Right renal cortex interstitium (tissue), 3 donors: Measurements from ENCODE around the gene FHDC1. TPM values are rescaled to one million over a fixed set of nuclear protein-coding genes. Genes with fewer than 3 reads are reported as not detected.

Experiments used
- DNase-seq, 3 donors: peaks; one replicate each; pipeline ENCODE4 v3.0.0-alpha.2; 2013; ENCODE audit warnings: low read depth in 3 of 3, low spot score in 2 of 3
- polyA plus RNA-seq, 3 donors: library from polyadenylated mRNA; unstranded; fragments of 120-200 nt; gene quantifications; one replicate each; pipeline ENCODE4 v1.2.1, GENCODE V29; 2013; ENCODE audit not compliant: insufficient read length in 3 of 3

The FHDC1 gene
- polyA plus RNA-seq, 3 donors, result 3.6 to 4.0 (median 4.0) TPM

DNA sequence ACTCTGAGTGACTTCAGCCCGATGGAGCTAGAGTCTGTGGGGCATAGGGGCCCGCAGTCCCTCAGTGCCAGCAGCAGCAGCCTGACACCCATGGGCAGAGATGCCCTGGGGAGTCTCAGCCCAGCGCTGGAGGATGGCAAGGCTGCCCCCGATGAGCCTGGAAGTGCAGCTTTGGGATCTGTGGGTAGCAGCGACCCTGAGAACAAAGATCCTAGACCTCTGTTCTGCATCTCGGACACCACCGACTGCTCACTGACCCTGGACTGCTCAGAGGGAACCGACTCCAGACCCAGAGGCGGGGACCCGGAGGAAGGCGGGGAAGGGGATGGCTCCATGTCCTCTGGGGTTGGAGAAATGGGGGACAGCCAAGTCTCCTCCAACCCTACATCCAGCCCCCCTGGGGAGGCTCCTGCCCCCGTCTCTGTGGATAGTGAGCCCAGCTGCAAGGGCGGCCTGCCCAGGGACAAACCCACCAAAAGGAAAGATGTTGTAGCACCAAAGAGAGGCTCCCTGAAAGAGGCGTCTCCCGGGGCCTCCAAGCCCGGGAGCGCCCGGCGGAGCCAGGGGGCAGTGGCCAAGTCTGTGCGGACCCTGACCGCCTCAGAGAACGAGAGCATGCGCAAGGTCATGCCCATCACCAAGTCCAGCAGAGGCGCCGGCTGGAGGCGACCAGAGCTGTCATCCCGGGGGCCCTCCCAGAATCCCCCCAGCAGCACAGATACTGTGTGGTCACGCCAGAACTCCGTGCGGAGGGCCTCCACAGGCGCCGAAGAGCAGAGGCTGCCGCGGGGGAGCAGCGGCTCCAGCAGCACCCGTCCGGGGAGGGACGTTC is 39.5 kb downstream of the FHDC1 start:
- DNase-seq, result no peak

DNA sequence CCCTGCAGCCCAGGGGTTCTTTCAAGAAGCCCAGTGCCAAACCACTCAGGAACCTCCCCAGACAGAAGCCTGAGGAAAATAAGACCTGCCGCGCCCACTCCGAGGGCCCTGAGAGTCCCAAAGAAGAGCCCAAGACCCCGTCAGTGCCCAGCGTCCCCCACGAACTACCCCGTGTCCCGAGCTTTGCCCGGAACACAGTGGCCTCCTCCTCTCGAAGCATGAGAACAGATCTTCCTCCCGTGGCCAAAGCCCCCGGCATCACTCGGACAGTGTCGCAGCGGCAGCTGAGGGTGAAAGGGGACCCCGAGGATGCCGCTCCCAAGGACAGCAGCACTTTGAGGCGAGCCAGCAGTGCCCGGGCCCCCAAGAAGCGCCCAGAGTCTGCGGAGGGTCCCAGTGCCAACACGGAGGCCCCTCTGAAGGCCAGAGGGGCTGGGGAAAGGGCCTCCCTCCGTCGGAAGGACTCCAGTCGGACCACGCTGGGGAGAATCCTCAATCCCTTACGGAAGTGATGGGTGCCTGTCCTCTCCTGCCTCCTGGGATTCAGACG is 40.2 kb downstream of the FHDC1 start:
- no peak for DNase-seq

DNA sequence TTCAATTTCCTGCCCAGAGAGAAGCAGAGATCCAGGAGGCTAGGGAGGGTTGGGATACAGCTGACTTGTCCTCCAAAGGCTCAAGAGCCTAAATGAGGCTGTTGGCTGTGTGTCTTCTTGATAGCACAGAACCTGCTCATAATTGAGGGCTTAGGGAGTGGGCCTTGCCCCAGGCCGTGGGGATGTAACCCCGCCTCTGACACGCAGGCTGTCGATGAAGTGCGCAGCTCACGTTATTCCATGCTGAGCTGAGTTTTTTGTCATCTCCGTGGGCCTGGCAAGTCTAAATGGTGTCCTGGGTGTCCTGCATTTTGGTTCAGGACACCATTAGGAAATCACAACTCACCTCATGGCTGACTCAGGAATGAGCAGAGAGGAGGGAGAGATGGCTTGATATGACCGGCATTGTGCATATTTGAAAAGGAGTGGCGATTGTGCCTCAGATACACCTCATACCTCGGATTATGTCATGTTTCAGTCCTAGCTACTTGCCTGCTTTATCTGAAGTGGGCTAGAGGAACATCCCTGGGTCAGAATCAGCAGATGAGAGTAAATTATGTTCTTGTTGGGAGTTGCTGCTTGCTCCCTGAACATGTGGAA is 43.7 kb downstream of the FHDC1 start:
- no peak for DNase-seq

DNA sequence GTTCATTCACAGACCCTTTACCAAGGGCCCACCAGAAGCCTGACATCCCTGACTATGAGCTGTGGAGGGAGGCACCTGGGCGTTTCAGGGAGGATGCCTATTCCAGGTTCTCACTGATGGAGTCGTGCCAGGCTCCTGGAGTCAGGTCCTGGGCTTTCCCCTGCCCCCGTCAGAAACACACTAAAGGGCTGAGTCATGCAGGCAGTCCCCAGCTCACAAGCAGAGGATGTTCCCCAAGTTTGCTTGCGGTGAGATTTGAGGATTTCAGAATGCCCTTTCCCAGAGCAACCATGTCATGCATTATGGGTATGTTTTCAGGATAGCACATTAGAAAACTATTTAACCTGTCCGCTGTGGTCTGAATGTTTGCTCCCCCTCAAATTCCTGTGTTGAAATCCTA is 45.2 kb downstream of the FHDC1 start:
- DNase-seq, result no peak

DNA sequence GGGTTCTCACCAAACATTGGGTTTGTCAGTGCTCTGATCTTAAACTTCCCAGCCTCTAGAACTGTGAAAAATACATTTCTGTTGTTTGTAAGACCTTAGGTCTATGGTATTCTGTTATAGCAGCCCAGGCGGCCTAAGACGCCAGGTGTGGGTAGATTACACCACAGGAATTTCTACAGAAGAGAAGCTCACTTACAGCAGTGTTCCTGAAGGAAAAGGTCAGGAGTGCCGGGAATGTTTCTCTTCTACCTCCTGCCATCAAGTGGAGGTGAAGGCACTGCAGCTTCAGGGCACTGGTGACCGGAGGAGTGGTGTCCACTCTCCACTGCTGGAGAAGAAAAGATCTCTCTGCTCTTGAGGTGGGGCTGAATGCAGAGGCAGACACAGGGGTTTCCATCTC is 45.7 kb downstream of the FHDC1 start:
- no peak for DNase-seq

DNA sequence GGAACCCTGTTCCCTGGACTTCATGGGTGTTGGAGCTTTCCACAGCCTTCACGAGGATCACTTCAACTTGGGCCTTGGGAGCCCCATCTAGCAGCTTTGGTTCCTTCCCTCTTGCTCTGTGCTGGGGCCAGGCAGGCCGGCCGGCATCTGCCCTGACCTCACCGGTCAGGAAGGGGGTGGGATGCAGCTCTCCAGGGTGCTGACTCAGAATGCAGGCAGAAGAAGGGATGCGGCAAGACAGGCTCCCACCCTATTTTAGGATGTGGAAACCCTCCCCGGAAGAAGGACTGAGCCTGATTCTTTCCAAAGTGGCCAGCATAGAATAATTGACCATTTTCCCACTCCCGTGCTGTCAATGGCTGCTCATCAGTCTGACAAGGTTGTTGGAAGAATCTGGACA is 47.1 kb downstream of the FHDC1 start:
- no peak for DNase-seq

DNA sequence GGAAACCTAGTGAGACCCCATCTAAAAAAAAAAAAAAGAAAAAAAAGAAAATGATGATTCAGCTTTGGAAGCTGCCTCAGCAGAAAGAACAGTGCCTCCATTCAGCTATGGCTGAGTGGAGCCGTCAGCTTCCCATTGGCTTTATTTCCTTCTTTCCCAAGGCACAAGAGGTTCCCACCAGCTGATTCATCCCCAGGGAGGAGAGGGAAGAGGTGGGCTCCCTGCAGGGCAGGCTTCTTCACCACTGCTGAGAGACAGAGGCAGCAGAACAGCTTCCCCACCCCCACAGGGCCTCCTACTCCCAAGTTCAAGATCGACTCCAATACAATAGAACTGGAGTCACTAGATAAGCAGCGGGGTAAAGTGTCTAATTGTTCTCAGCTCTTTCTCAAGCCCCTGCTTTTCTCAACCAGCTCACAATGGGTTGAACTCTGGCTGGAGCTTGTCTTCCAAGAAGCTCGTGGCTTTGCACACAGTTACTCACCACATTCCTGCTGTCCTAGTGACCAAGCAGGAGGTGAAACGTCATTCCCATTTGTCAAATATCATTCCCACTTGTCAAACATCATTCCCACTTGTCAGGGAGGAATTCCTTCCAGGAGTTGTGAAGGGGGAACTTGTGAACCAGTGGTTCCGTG is 47.8 kb downstream of the FHDC1 start:
- DNase-seq, result no peak

DNA sequence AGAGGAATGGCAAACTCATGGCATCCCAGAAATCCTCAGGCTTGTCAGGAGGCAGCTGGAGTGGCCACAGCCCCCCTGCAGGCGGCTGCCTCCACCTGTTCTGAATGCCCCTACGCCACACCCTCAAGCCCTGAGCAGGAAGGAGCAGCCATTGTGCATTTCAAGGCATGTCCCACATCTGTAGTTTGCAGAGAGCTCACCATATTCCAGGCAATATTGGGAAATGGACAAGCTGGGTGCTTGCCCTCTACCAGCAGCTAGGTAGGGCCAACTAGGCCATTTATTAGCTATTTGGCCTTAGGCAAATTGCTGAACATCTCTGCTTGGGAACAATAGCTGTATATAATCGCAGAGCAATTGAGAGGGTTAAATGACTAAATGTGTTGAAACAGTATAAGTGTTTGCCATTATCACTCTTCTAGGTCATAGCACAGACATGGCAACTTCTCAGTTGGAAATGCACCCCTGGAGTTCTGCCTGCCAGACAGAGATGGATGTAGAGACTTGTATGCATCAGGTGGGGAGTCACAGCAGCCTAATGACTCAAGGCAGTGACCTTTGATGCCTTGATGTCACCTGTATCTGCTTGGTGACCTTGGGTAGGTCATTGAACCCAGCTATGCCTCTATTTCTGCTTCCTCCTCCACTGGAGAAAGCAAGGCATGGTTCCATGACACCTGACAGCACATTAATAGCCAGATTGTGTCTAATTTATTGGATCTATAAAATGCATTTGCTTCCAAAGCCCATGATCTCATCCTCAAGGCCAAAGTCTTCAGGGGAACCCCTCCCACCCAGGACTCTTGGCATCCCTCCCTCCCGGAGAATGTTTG is 52.8 kb downstream of the FHDC1 start:
- DNase-seq, result no peak

DNA sequence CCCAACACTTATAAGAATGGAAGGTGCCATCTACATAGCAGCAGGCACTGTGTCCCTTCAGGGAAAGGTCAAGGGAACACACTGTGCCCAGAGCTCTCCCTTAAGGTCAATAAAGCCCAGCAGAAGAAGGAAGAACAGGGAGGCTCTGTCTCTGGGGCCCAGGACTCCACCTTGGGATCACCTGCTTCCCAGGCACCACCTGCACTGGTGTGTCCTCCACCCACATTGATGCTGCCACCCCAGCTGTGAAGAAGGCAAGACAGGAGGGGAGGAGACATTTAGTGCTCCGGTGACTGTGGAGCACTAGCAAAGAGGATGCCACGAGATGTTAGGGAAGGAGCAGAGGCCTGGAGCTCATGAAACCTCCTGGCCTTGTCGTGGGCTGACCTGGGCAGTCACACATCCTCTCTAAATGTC is 53.4 kb downstream of the FHDC1 start:
- no peak for DNase-seq

DNA sequence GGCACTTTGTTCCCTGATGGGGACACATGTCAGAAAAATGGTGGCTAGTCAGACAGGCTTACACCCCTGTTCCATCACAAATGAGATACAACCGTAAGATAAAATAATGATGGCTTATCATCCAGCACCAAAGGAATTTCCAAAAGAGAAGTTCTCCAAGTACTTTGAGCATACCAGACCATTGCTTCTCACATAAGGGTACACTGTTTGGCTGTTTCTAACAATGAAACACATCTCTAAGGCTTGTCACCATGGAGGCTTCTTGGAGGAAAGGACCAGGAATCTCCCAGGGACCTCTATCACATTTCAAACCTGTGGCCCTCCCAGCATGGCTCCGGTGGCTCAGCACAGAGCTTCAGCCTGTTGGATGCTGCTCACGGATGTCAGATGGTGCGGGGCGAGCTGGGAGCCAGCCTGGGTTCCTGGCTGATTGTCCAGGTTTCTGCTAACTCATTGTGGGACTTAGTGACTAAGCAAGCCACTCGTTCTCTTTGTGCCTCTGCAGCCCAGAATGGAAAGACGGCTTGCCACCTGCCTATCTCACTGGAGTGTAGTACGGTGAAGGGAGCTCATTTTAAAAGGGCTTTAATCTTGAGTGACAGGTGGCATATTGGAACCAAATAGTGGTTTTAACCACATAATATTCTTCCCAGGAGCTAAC is 54.5 kb downstream of the FHDC1 start:
- DNase-seq, result no peak

DNA sequence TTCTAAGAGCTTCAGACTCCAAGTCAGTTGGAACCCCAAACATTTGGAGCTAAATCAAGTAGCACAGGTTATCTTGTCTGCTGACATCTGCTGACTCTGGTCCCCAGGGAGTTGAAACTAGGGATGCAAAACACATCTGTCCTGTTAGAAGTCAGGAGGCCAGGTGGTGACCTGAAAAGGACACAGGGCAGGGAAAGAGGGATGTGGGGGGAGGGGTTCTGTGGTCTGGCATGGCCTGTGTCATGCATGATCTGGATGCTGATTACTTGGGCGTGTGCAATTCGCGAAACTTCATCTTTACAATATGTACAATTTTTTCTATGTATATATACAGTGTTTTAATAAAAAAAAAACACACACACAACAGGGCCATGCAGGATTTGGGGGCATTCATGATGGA is 55.3 kb downstream of the FHDC1 start:
- no peak for DNase-seq

DNA sequence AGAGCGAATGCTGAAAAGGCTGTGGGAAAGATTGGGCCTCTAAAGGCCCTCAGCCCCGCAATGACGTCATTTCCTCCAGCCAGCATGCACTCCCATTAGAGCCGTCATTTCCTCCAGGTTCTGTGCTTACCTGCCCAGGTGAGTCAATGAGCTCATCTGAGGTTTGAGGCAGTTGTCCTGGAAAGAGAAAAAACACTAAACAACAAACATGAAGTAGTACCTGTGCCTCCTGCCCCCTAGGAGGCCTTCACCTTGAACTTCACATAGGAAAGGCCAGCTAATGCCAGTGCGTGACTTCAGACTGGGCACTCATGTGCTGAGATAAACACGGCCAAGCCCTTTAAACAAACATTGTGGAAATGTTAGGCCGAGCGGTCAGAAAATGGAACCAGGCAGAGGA is 55.9 kb downstream of the FHDC1 start:
- no peak for DNase-seq

DNA sequence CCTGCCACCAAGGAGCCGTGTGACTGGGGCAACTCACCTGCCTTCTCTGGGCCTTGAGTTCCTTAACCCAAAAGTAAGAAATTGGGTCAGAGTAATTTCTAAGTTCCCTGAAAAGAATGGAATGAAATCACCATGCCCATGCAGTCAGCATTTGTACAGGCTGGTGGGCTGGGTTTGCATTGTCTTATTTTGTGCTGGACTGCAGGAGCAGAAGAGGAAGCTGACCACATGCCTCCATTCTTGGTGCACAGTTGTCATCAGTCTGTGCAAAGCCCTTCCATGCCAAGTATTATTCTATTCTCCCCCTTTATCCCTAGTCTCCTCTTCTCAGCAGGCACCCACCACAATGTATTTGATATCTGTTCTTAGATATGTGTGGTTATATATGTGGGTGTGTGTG is 56.3 kb downstream of the FHDC1 start:
- DNase-seq, result no peak

DNA sequence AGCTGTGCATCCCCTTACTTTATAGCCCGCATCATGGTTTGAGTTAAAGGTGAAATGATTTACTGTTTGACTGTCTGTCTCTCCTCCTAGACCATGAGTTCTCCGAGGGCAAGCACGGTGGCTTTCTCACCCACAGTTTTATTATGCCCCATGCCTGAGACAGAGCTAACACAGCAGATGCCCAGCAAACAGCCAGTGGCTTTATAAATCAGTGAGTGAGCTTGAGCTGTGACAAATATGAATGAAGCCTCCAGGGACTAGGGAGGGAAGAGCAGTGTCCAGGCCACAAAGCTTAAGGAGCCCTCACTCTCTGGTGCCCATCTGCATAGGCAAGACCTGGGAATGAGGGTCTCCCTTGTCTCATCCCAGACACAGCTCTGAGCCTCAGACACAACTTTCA is 57.9 kb downstream of the FHDC1 start:
- no peak for DNase-seq

DNA sequence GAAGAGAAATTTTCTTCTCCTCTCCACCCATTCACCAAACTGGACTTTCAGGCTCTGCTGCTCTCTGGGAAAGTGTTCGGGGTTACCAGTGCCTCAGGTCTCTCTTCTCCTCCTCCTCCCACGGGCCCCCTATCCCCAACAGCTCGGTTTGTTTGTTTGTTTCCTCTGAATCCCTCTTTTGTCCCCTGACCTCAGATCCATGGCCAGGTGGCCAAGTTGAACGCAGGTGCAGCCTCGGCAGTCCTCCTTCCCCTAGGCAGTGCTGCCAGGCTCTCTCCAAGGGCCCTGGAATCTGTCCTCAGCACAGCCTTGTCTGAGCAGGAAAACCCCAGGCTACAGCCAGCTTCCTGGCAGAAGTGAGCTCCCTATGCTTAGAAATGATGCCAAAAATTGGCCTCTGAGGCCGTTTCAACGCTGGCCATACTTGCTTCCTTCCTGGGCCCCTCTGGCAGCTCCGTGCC is 60.0 kb downstream of the FHDC1 start:
- DNase-seq, result no peak

DNA sequence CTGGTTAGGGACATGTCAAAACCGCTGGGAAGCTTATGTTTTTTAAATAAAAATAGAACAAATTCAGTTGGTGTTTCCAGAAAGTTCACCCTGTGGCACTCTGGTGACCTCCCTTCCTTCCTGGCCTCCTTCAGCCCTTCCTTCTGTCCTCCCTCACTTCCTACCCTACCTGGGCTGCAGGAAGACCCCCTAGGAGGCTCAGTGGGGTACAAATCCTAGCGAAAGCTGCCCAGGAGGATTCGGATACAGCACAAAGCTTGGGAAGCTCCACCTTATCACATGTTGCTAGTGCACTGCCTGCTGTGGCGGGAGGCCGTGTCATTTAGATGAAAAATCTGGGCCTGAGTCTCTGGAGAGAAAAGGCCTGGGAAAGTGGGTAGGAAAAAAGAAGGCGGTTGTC is 60.5 kb downstream of the FHDC1 start:
- no peak for DNase-seq

DNA sequence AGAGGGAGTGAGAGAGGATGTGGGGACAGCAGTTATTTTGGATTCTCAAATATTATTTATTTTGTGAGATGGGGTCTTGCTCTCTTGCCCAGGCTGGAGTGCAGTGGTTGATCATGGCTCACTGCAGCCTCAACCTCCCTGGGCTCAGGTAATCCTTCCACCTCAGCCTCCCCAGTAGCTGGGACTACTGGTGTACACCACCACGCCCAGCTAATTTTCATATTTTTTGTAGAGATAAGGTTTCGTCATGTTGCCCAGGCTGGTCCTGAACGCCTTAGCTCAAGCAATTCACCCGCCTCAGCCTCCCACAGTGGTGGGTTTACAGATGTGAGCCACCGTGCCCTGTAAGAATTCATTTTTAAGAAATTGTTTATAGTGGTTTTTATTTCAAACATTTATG is 61.2 kb downstream of the FHDC1 start:
- no peak for DNase-seq

DNA sequence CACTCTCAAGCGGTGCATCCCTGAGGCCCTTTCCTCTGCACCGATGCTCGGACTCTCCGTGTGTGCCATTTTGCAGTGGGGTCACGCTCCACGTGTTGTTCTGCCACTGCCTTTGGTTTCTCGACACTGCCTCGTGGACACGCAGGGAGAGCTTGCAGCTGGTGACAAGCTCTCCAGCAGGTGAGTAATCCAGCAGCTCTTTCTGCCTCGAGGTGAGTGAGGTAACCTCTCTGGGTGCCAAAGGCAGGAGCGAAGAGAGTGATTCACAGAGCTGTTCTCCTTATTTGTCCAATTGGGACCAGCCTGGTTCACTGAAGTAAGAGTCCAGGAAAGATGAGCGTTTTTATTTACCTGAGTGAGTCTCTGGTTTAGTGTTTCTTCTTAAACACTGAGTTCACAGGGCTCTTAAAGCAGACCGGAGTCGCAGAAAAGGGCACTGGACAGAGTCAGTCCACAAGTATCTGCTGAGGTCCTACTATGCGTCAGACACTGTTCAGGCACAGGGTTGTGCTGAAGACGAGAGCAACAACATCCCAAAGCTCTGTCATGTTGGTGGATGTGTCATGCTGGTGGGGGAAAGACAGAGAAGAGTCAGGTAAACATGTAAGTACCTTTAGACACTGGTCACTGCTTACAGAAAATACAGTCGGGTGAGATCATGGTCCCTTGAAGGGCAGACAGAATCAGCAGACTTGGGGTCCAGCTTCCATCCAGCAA is 61.8 kb downstream of the FHDC1 start:
- DNase-seq, result no peak

DNA sequence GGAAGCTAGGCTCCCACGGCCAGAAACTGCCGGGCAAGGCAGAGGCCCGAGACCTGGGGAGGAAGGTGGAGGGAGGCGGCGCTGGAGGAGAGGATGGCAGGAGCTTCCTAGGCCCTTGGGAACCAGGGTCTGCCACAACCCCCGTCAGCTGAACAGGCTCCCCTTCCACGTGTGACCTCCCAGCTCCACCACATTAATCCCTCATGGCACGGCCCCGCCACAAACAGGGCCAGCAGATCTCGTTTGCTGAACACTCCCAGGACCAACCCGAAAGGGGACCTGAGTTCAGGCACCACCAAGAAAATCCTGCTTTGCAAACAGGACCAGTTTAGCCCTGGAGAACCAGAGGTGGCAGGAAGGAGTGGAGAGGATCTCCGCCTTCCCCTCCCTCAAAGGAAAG is 62.7 kb downstream of the FHDC1 start:
- DNase-seq, result no peak
